ENCODE data around the gene CAMK1G.

The CAMK1G gene
- 0 reads per million in 4 donors for total RNA-seq

DNA sequence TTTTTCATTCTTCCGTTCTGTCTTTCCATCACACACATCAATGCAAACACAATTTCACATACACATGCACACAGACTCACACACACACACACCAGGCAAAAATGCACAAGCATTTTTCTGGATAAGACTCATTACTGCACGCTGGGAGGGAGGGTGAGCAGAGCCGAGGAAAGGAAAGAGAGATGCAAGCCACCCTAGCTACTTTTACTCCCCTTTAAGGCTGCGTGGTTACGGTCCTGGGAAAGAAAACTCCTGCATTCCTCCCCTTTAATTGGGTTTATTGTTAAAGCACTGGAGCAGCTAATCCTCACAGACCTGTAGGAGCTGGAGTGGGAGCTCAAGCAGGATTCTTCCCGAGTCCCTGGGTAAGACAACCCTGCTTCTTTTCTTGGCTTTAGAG is at the start of gene CAMK1G:
Gene CAMK1G, plus strand, starts transcription at position 307 of the 400 bp plus-strand sequence. CDS start 11,270 bp downstream, outside the sequence.
- no peak for DNase-seq

DNA sequence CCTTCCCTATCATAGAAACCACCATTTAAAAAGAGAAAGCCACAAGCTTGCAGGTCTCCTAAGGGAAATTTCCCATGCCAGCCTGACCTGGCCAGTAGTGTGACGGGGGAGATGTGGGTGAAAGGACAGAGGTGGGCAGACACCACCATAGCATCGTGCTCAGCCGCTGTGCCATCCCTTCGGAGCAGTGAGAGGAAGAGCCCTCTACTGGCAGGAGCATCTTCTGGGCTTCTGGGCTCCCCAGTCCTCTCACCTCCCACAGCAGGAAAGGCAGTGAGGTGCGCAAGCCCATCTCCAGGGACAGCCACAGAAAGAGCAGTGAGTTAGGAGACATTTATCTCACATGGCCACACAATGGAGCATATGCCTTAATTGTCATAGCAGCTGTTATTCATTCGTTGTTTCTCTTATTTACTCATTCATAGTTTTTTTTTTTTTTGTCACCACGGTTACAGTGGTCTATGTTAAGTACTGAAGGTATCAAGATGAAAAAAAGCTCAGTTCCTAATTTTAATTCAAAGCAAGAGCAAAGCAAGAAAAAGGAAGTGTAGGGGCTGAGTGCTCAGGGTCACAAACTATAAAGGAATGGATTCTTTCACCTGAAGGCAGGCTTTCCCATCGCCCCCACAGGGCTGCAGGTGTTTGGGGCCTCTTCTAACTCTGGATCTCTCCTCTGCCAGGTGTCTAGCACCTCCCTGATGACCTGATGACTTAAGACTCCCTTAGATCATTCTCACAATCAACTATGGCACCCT is 48.8 kb upstream of the CAMK1G start:
- DNase-seq: no peak

DNA sequence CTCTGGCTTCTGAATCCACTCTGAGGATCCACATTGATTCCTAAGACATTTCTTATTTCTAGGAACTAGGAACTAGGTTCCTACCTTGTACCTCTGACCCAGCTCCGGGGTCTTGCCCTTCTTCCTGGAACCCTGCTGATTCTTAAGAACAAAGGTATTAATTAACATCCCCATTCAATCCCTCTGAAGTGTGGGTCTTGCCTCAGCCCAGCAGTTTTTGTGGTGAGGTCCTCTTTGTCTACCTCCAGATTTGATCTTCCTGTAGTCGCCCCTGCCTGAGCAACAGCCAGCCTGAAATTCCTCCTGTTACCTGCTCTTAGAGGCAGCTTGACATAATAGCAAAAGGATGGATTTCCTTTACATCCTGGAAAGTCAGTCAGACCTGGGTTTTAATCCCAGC is 46.7 kb upstream of the CAMK1G start:
- DNase-seq: no peak

- no peak for DNase-seq
Observed at GRCh38 chr1:209537336-209538114, 46.0 kb upstream of the CAMK1G start.

DNA sequence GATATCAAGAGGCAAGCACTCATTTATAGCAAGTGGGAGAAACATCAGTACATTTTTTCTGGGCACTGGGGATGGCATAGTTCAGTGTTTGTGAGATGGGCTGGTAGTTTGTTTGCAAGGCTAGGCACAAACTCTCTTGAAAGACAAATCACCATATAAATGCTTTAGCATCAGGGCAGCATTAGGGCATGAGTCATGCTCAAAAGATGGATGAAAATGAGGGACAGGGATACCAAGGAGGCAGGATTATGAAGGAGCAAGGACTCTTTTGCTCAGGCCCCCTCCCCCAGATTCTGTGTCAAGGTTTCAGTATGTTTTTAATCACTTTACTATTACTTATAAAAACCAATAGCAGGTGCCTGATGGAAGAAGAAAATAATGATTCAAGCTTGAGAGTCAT is 43.9 kb upstream of the CAMK1G start:
- no peak for DNase-seq

DNA sequence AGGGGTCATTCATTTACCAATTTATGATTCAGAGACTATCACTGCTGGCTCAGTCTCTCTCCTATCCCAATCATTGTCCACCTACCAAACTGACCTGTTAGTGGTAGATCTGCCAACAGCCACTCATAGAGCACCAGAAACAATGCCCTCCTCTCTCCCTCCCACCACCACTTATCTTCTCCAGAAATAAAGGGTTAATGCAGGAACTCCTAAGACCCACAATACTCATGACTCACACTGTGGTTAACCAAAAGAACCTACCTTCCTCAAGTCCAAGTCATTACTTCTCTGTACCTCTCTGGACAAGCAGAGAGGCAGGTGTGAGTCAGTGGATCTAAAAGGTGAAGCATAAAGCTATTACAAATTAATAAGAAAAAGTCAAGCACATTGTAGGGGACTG is 40.9 kb upstream of the CAMK1G start:
- DNase-seq: no peak

DNA sequence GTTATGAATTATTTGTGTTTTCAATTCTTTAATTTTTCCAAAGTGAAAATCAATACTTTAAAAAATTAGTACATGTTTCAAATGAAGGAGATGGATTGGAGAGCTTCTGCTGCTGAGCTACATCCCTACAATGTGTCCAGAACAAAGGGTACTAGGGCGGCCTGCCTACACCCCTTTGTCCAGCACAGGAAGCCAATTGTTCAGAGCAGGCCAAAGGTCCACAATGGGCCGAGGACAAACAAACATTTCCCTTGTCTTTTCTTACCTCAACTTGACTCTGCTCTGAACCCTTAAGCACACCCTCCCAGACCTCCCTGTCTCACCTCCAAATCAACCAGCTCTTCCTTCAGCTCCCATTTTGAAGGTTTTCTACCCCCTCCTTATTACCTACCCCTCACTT is 39.4 kb upstream of the CAMK1G start:
- no peak for DNase-seq

DNA sequence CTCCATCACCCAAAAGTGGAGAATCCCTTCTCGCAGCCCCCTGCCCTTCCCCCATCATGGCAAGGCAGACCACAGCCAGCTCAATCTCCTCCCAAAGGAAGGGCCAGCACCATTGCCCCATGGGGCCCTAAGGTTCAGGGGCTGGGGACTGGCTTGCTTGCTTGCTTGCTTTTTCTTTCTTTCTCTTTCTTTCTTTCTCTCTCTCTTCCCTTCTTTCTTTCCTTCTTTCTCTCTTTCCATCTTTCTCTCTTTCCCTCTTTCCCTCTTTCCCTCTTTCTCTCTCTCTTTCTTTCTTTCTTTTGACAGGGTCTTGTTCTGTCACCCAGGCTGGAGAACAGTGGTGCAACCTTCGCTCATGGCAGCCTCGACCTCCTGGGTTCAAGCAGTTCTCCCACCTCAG is 38.1 kb upstream of the CAMK1G start:
- DNase-seq: no peak

GRCh38 chr1:209546390-209547085 is 37.0 kb upstream of the CAMK1G start:
- no peak for DNase-seq

- DNase-seq: no peak
Observed at GRCh38 chr1:209547626-209548025, 35.9 kb upstream of the CAMK1G start.

DNA sequence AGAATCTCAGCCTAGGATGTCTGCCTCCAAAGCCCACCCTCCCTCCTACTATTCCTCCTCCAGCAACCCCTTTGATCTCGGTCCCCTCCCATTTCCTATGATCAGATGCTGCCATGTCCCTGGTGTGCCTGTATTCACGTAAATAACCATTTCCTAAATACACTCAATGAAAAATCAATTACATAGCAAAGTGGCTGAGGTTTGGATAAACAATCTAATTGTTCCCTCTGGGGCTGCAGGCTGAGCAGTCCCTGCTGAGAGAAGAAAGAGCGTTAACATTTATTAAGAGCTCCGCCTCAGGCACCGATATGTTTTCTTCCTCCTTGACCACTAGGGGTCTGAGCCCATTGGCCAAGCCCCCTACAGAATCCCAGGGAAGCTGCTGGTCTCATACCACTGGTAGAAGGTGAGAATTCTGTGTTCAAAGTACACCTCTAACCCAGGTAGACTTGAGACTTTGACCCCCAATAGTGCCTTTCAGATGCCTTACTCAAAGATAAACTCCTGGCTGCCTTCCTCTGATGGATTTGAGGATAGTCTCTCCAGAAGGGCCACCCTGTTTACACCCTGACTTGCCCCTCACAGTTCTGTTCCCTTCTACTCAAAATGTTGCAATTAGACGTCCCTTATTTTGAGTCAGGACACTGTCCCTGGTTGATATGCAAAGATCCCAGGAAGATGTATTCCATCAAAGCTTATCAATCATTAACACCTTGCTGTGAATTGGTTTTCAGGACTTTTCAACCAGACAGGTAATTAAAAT is 33.9 kb upstream of the CAMK1G start:
- DNase-seq: no peak

- no peak for DNase-seq
Observed at GRCh38 chr1:209550519-209550918, 33.0 kb upstream of the CAMK1G start.

GRCh38 chr1:209552406-209553264 is 30.9 kb upstream of the CAMK1G start:
- no peak for DNase-seq

- no peak for DNase-seq
Observed at GRCh38 chr1:209554761-209555611, 28.5 kb upstream of the CAMK1G start.

DNA sequence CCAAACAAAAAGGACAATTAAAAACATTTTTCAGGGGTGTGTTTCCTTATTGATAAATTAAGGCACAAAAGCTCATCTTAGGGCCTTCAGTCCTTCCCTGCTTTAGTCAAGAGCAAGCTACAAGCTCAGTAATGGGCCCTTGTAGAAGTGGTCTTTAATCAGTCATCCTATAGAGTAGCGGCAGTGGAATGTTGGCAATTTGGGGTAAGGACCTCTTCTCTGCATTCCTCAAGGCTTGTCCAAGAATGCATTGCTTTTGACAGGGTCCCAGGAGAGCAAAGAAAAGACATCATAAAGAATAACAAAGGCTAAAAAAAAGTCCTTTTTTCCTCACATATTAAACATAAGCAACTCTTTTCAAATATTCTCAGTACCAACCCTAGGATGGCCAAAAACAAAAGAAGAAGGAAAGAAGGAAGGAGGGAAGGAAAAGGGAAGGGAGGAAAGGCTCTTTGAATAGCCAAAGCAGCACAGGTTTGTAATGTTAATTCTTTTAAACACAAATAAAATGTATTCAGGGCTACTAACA is 27.3 kb upstream of the CAMK1G start:
- DNase-seq: no peak

GRCh38 chr1:209557221-209557620 is 26.3 kb upstream of the CAMK1G start:
- no peak for DNase-seq

DNA sequence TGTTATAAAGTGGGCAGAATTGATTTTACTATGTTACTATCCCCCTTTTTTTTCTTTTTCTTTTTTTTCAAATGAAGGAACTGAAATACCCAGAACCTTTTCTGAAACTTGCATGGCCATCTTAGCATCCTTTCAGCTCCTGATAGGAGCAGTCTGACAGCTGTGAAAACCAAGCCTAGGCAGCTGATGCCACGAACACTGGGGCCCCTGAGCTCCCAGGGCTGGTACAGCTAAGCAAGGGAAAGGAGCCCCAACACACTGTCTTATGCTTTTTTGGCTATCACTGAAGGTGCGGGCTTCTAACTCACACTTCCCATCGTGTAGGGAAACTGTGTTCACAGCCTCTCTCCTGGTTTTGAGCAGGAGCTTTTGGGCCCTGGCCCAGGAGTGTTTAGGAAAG is 23.0 kb upstream of the CAMK1G start:
- no peak for DNase-seq

- DNase-seq: no peak
Observed at GRCh38 chr1:209560952-209561351, 22.6 kb upstream of the CAMK1G start.

DNA sequence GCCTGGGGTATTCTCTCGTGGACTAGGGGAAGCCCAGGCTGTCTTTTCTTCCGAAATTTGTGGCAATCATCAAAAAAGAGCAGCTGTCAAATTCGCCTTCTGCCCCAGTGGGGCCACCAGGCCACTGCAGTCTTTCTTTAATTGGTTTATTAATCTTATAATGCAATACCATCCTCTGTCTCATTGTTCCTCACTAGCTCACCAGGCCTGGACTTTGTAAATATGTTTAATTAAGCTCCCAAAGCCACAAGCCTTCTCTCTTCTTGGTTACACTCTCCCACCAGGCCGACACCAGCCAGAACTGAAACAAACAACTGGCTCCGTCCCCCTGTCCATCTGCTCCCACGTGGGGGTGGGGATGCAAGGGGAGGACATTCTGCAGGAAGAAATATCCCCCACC is 22.0 kb upstream of the CAMK1G start:
- no peak for DNase-seq

DNA sequence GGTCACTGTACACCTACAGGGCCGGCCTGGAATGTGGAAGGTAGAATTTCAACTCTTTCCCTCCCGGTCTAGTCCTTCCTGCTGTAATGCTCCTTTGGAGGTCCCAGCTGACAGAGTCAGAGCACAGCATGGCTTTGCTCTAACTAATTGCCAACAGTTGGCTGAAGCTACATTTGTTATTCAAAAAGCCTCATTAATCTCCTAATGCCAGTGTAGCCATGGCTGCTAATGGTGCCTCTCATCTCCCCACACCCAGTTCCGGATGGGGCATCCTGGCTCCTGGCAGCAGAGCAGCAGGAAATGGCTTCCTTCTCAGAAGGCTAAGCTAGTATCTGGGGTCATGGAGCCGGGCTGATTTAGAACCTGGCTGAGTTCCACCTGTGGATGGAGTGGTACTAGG is 18.7 kb upstream of the CAMK1G start:
- no peak for DNase-seq
